ENCODE data around the gene SGPP2. TPM values are rescaled to one million over a fixed set of nuclear protein-coding genes. Genes with fewer than 3 reads are reported as not detected.

SGPP2 gene
- total RNA-seq, 1 experiment from 2014 or later = 0.57 TPM

GRCh38 chr2:222485367-222486211 is 61.2 kb downstream of the SGPP2 start:
- Histone ChIP-seq H3K4me3 (no peak overlapping the region), H3K36me3 (ENCODE audit: low read depth) (no peaks in the 10 kb centered on the region), H2AFZ (no peak overlapping the region), H3F3A (ENCODE audit: insufficient read depth, low read depth) (no peaks in the 10 kb centered on the region), H3K9me2 (ENCODE audit: insufficient read depth) (no peaks in the 10 kb centered on the region), H3K79me2 (ENCODE audit: low read depth) (no peaks in the 10 kb centered on the region), H4K20me1 (ENCODE audit: insufficient read depth) (no peaks in the 10 kb centered on the region), H3K27ac (no peak overlapping the region), H3K27me3 (ENCODE audit: insufficient read depth, low read depth) (no peaks in the 10 kb centered on the region), H3K4me2 (no peak overlapping the region), H3K9me3 (ENCODE audit: insufficient read depth, low read depth) (no peaks in the 10 kb centered on the region), H3K4me1 (replicated peaks; ENCODE audit: insufficient read depth) (no peaks in the 10 kb centered on the region)
- CTCF ChIA-PET = no interaction called here
- TF ChIP-seq CTCF (conservative IDR thresholded peaks at IDR 0.05) (no peak), EZH2 (IDR thresholded peaks at IDR 0.05; ENCODE audit: low read depth) (no peak)
- no peak for DNase-seq
- POLR2A ChIA-PET (ENCODE audit: unreplicated experiment) = no interaction called here
- no TSS peak for BruUV-seq (replicated peaks)
- intact Hi-C loops (cut with micrococcal nuclease; ENCODE audit: unreplicated experiment) = loop anchor here (1.0 kb wide), 1 partner anchor 128 kb away; no protein-coding TSS in a partner anchor

- ChIA-PET CTCF (no interaction called here), POLR2A (ENCODE audit: unreplicated experiment) (no interaction called here)
- Histone ChIP-seq H3K36me3 (ENCODE audit: low read depth) (no peaks in the 10 kb centered on the region), H2AFZ (no peak overlapping the region), H3K4me2 (no peak overlapping the region), H3K27ac (no peak overlapping the region), H3F3A (ENCODE audit: insufficient read depth, low read depth) (no peaks in the 10 kb centered on the region), H4K20me1 (ENCODE audit: insufficient read depth) (no peaks in the 10 kb centered on the region), H3K4me3 (no peak overlapping the region), H3K79me2 (ENCODE audit: low read depth) (no peaks in the 10 kb centered on the region), H3K9me2 (ENCODE audit: insufficient read depth) (no peaks in the 10 kb centered on the region), H3K27me3 (ENCODE audit: insufficient read depth, low read depth) (no peaks in the 10 kb centered on the region), H3K9me3 (ENCODE audit: insufficient read depth, low read depth) (no peaks in the 10 kb centered on the region; the same call in 1 of the 2 replicates), H3K4me1 (replicated peaks; ENCODE audit: insufficient read depth) (no peaks in the 10 kb centered on the region)
- no TSS peak for BruUV-seq (replicated peaks)
- no peak for TF ChIP-seq EZH2 (IDR thresholded peaks at IDR 0.05; ENCODE audit: low read depth)
- TF ChIP-seq CTCF (conservative IDR thresholded peaks at IDR 0.05) = no peak
- no peak for DNase-seq
- intact Hi-C loops (cut with micrococcal nuclease; ENCODE audit: unreplicated experiment) = no loop called here
Observed at GRCh38 chr2:222490131-222490530, 65.8 kb downstream of the SGPP2 start.

GRCh38 chr2:222492683-222493082 is 68.3 kb downstream of the SGPP2 start:
- no TSS peak for BruUV-seq (replicated peaks)
- no peaks in the 10 kb centered on the region for H3K79me2 ChIP-seq (ENCODE audit: low read depth)

More at GRCh38 chr2:222492683-222493082, 68.3 kb downstream of the SGPP2 start:
- H2AFZ ChIP-seq = no peak overlapping the region
- no peak overlapping the region for H3K4me3 ChIP-seq
- DNase-seq = no peak
- H3F3A ChIP-seq (ENCODE audit: insufficient read depth, low read depth) = no peaks in the 10 kb centered on the region
- ChIA-PET POLR2A (ENCODE audit: unreplicated experiment) (no interaction called here), CTCF (no interaction called here)
- no peaks in the 10 kb centered on the region; the same call in 1 of the 2 replicates for H3K9me3 ChIP-seq (ENCODE audit: insufficient read depth, low read depth)
- H3K4me1 ChIP-seq (replicated peaks; ENCODE audit: insufficient read depth) = no peaks in the 10 kb centered on the region
- no peaks in the 10 kb centered on the region; the same call in 1 of the 2 replicates for H3K9me2 ChIP-seq (ENCODE audit: insufficient read depth)
- no peak for TF ChIP-seq EZH2 (IDR thresholded peaks at IDR 0.05; ENCODE audit: low read depth)
- no peak for TF ChIP-seq CTCF (conservative IDR thresholded peaks at IDR 0.05)
- H3K36me3 ChIP-seq (ENCODE audit: low read depth) = no peaks in the 10 kb centered on the region
- intact Hi-C loops (cut with micrococcal nuclease; ENCODE audit: unreplicated experiment) = no loop called here
- H3K27ac ChIP-seq = no peak overlapping the region
- H3K4me2 ChIP-seq = no peak overlapping the region
- H4K20me1 ChIP-seq (ENCODE audit: insufficient read depth) = no peaks in the 10 kb centered on the region
- no peaks in the 10 kb centered on the region for H3K27me3 ChIP-seq (ENCODE audit: insufficient read depth, low read depth)

All from PC-9 (cell line).